GM12878 (cell line): ENCODE results near the gene IFITM5. TPM values are rescaled to one million over a fixed set of nuclear protein-coding genes. Genes with fewer than 3 reads are reported as not detected.

Source experiments
- ATAC-seq: fragments of 200-7000 bp; cut with Tn5 transposase; 3 replicates; pipeline ENCODE4 v1.9.1; 2020; ENCODE audit warnings: mild to moderate bottlenecking, moderate library complexity
- BruUV-seq: library from RNA; stranded (reverse); fragments of 400-500 nt; replicated peaks from 2 replicates; lab custom pipeline; 2021; lab: Mats Ljungman, UMichigan
- CTCF ChIA-PET: fragments of 300-600 bp; sonication (Branson Sonifier 250); formaldehyde crosslinking; extraction: SDS; loops from one replicate; lab custom pipeline; 2021; ENCODE audit warnings: inconsistent platforms; lab: Yijun Ruan, JAX
- POLR2A ChIA-PET: fragments of 350-600 bp; formaldehyde crosslinking; extraction: SDS; loops from one replicate; lab custom pipeline; 2021; ENCODE audit warnings: inconsistent platforms; lab: Charles Lee
- RAD21 ChIA-PET: fragments of 300-600 bp; sonication (Branson Sonifier 250); formaldehyde crosslinking; loops from one replicate; lab custom pipeline; 2023; ENCODE audit warnings: antibody characterized with exemption; ENCODE audit not compliant: unreplicated experiment; lab: Charles Lee
- SMC1A ChIA-PET: fragments of 300-600 bp; sonication (Branson Sonifier 250); formaldehyde crosslinking; loops from one replicate; lab custom pipeline; 2023; ENCODE audit not compliant: unreplicated experiment, uncharacterized antibody; lab: Charles Lee
- DNase-seq: peaks from one replicate; pipeline ENCODE4 v3.0.0-alpha.2; 2011; ENCODE audit warnings: low read depth, low spot score
- FAIRE-seq: peaks from 3 replicates; lab custom pipeline; 2011; peaks lifted over from hg19 to GRCh38; lab: Jason Lieb, UNC
- H2AFZ ChIP-seq: 2 replicates; pipeline ENCODE4 v1.6.0; 2011; ENCODE audit warnings: low read depth, low read length, control low read depth; ENCODE audit not compliant: control insufficient read depth
- H3K27ac ChIP-seq: 2 replicates; pipeline ENCODE4 v1.5.1; 2011; ENCODE audit warnings: control low read depth; ENCODE audit not compliant: control insufficient read depth, insufficient read depth
- H3K27me3 ChIP-seq, 2 experiments: replicated peaks in 1 of 2; 2 replicates each; pipeline versions ENCODE4 v1.6.0 to v1.6.1; 2011; ENCODE audit warnings: low read length in 1 of 2; ENCODE audit not compliant: control insufficient read depth in 2 of 2, insufficient read depth in 2 of 2
- H3K36me3 ChIP-seq, 2 experiments: 2 replicates each; pipeline ENCODE4 v1.5.1; 2011; ENCODE audit warnings: low read length in 1 of 2; ENCODE audit not compliant: control insufficient read depth in 2 of 2, insufficient read depth in 2 of 2
- H3K4me1 ChIP-seq: 2 replicates; pipeline ENCODE4 v1.6.1; 2011; ENCODE audit warnings: mild to moderate bottlenecking, low read length, moderate library complexity, mixed read lengths; ENCODE audit not compliant: control insufficient read depth, insufficient read depth
- H3K4me2 ChIP-seq: 2 replicates; pipeline ENCODE4 v1.6.0; 2011; ENCODE audit warnings: control low read depth; ENCODE audit not compliant: control insufficient read depth, insufficient read depth
- H3K4me3 ChIP-seq: fragments of 200-600 bp; sonication (generic); 2 replicates; pipeline ENCODE4 v1.5.1; 2016
- H3K79me2 ChIP-seq: 2 replicates; pipeline ENCODE4 v1.6.0; 2011; ENCODE audit warnings: low read length; ENCODE audit not compliant: control insufficient read depth, insufficient read depth
- H3K9ac ChIP-seq: 2 replicates; pipeline ENCODE4 v1.8.0; 2011; ENCODE audit warnings: low read length, control low read depth, mixed read lengths; ENCODE audit not compliant: control insufficient read depth, insufficient read depth
- H3K9me3 ChIP-seq: replicated peaks from 3 replicates; pipeline ENCODE4 v1.5.1; 2011; ENCODE audit warnings: mild to moderate bottlenecking, low read length; ENCODE audit not compliant: control insufficient read depth, insufficient read depth
- H4K20me1 ChIP-seq: 2 replicates; pipeline ENCODE4 v1.6.0; 2011; ENCODE audit not compliant: control insufficient read depth, insufficient read depth
- CBFB ChIP-seq: IDR thresholded peaks from 2 replicates; pipeline ENCODE4 v1.6.1; 2016; ENCODE audit warnings: antibody characterized with exemption, low read depth
- CEBPB ChIP-seq, 2 experiments: fragments of 150-350 bp in 1 of 2; IDR thresholded peaks; 2 replicates each; pipeline ENCODE4 v1.6.1; 2012 to 2014; ENCODE audit warnings: low read depth in 2 of 2, low read length in 2 of 2, borderline replicate concordance in 1 of 2, inconsistent platforms in 1 of 2
- CTCF ChIP-seq, 3 experiments: IDR thresholded peaks in 2 of 3; conservative IDR thresholded peaks in 1 of 3; 2 replicates each; pipeline ENCODE4 v1.5.1; 2011; ENCODE audit warnings: low read depth in 3 of 3, low read length in 3 of 3, mild to moderate bottlenecking in 3 of 3, control low read depth in 2 of 3, moderate library complexity in 2 of 3, inconsistent platforms in 1 of 3, mixed read lengths in 1 of 3; ENCODE audit not compliant: control insufficient read depth in 2 of 3, insufficient read depth in 1 of 3; ENCODE audit errors: extremely low read depth in 1 of 3
- FOXK2 ChIP-seq: fragments of 450-650 bp; IDR thresholded peaks from 2 replicates; pipeline ENCODE4 v1.6.1; 2017; ENCODE audit warnings: mild to moderate bottlenecking, moderate library complexity
- IKZF2 ChIP-seq, 2 experiments: fragments of 450-650 bp; IDR thresholded peaks; 2 replicates each; pipeline ENCODE4 v1.6.1; 2017; ENCODE audit warnings: mild to moderate bottlenecking in 2 of 2, moderate library complexity in 2 of 2
- JUNB ChIP-seq: IDR thresholded peaks from 2 replicates; pipeline ENCODE4 v1.6.1; 2016; ENCODE audit warnings: antibody characterized with exemption, mild to moderate bottlenecking
- MEF2A ChIP-seq: IDR thresholded peaks from 2 replicates; pipeline ENCODE4 v1.6.1; 2011; ENCODE audit warnings: low read depth, mild to moderate bottlenecking, low read length, moderate library complexity; ENCODE audit not compliant: insufficient read depth
- MLLT1 ChIP-seq: fragments of 450-650 bp; IDR thresholded peaks from 2 replicates; pipeline ENCODE4 v1.6.1; 2016; ENCODE audit warnings: mild to moderate bottlenecking
- MYC ChIP-seq: IDR thresholded peaks from 2 replicates; pipeline ENCODE4 v1.6.1; 2011; ENCODE audit warnings: mild to moderate bottlenecking, low read length, moderate library complexity, inconsistent platforms; ENCODE audit not compliant: insufficient read depth, insufficient replicate concordance, insufficient read length, severe bottlenecking
- NFIC ChIP-seq: IDR thresholded peaks from 2 replicates; pipeline ENCODE4 v1.6.1; 2012; ENCODE audit warnings: low read depth, mild to moderate bottlenecking, inconsistent platforms, low read length, moderate library complexity
- POU2F2 ChIP-seq: IDR thresholded peaks from 3 replicates; pipeline ENCODE4 v1.6.1; 2011; ENCODE audit warnings: low read depth, mild to moderate bottlenecking, low read length, borderline replicate concordance
- RAD21 ChIP-seq: IDR thresholded peaks from 2 replicates; pipeline ENCODE4 v1.6.1; 2011; ENCODE audit warnings: mild to moderate bottlenecking, low read depth, low read length, moderate library complexity; ENCODE audit not compliant: insufficient read depth
- RUNX3 ChIP-seq: IDR thresholded peaks from 2 replicates; pipeline ENCODE4 v1.6.1; 2012; ENCODE audit warnings: low read length, inconsistent platforms
- SMAD5 ChIP-seq: IDR thresholded peaks from 2 replicates; pipeline ENCODE4 v1.6.1; 2016; ENCODE audit warnings: antibody characterized with exemption, low read depth
- SMARCA5 ChIP-seq: fragments of 450-650 bp; IDR thresholded peaks from 2 replicates; pipeline ENCODE4 v1.6.1; 2017; ENCODE audit warnings: mild to moderate bottlenecking
- SMC3 ChIP-seq: IDR thresholded peaks from 2 replicates; pipeline ENCODE4 v1.6.1; 2011; ENCODE audit warnings: low read length, improper control_type of control experiment, borderline replicate concordance
- SREBF1 ChIP-seq: IDR thresholded peaks from 2 replicates; pipeline ENCODE4 v1.6.1; 2012; ENCODE audit warnings: mild to moderate bottlenecking, low read length
- WRNIP1 ChIP-seq: IDR thresholded peaks from 2 replicates; pipeline ENCODE4 v1.6.1; 2011; ENCODE audit warnings: low read depth, low read length, improper control_type of control experiment, borderline replicate concordance
- YY1 ChIP-seq: IDR thresholded peaks from 2 replicates; pipeline ENCODE4 v1.6.1; 2011; ENCODE audit warnings: low read depth, mild to moderate bottlenecking, low read length
- ZNF207 ChIP-seq: fragments of 450-650 bp; IDR thresholded peaks from 2 replicates; pipeline ENCODE4 v1.6.1; 2014; ENCODE audit warnings: antibody characterized with exemption, mild to moderate bottlenecking, borderline replicate concordance
- ZNF274 ChIP-seq: IDR thresholded peaks from one replicate; pipeline ENCODE4 v1.8.0; 2011; ENCODE audit not compliant: insufficient read length, insufficient read depth
- WGBS: methylation state at CpG from one replicate; pipeline ENCODE4 v1.1.6; 2016; ENCODE audit warnings: low lambda C conversion rate; ENCODE audit not compliant: insufficient replicate concordance, insufficient coverage; ENCODE audit errors: missing lambda C conversion rate; 5-methylcytosine and 5-hydroxymethylcytosine counted together
- in situ Hi-C: fragments of 300-500 bp; cut with MboI; formaldehyde crosslinking; loops from 9 replicates; pipeline ENCODE4 v1.14.3; 2018; ENCODE audit warnings: mixed read lengths
- intact Hi-C: fragments of 100-400 bp; cut with micrococcal nuclease; formaldehyde crosslinking; loops from one replicate; pipeline ENCODE4 v1.14.2; 2022; ENCODE audit not compliant: unreplicated experiment
- polyA plus RNA-seq, 11 experiments: library from polyadenylated mRNA; depleted of rRNA in 4 of 11; unstranded in 6 of 11; stranded (reverse) in 5 of 11; fragments of >200 nt; fragmentation: Nextera tagmentation in 4 of 11; fragmentation: Illumina TruSeq in 1 of 11; extraction: Ambion mirVana in 4 of 11; extraction: Trizol in 1 of 11; gene quantifications; 1 replicate in 1 of 11; 2 replicates in 10 of 11; pipeline versions ENCODE4 v1.2.1 to v1.2.3, GENCODE V29; 2011 to 2016; ENCODE audit warnings: inconsistent platforms in 2 of 11, missing spikeins in 2 of 11, low read depth in 1 of 11
- total RNA-seq, 4 experiments: library from RNA; depleted of rRNA in 3 of 4; stranded (reverse); fragments of >200 nt in 3 of 4; fragmentation: Illumina TruSeq in 1 of 4; extraction: Trizol in 1 of 4; gene quantifications; 2 replicates each; pipeline versions ENCODE4 v1.2.1 to v1.2.3, GENCODE V29; 2013 to 2021

The IFITM5 gene
- total and polyA plus RNA-seq, 10 of the 15 experiments (the other 5 are each of a cell fraction or from before 2014, with no cell fraction given) = not detected

- ChIA-PET RAD21 (interaction anchor here (0.5 to 2.0 kb wide), 18 partner anchors 9 to 198 kb away, joined by 3 to 23 read pairs (median 5); partner anchors contain the start of genes BET1L, PGGHG, PSMD13 and RIC8A), CTCF (interaction anchor here (0.6 to 3.9 kb wide), 34 partner anchors 9 to 206 kb away, joined by 3 to 45 read pairs (median 4); partner anchors contain the start of genes BET1L, IFITM2, PGGHG and RIC8A), POLR2A (interaction anchor here (0.7 to 2.0 kb wide), 9 partner anchors 10 to 104 kb away, joined by 3 to 6 read pairs (median 6); partner anchors contain the start of genes IFITM2, PGGHG and PSMD13), SMC1A (interaction anchor here (0.6 to 5.6 kb wide), 26 partner anchors 9 to 271 kb away, joined by 3 to 38 read pairs (median 4); partner anchors contain the start of genes BET1L, IFITM2 and PSMD13)
- Histone ChIP-seq H3K27ac (no peak overlapping the region), H3K9ac (no peak overlapping the region), H3K79me2 (no peaks in the 10 kb centered on the region), H2AFZ (no peak overlapping the region), H3K4me2 (no peak overlapping the region), H4K20me1 (no peaks in the 10 kb centered on the region), H3K9me3 (no peaks in the 10 kb centered on the region), H3K36me3 (peaks cover 24% of the 10 kb centered on the region in 2 experiments; a peak in 3 of 4 replicates), H3K4me3 (no peak overlapping the region), H3K4me1 (no peaks in the 10 kb centered on the region), H3K27me3 (no peaks in the 10 kb centered on the region)
- ATAC-seq = peak; percentile 94
- FAIRE-seq = peak; percentile 76
- BruUV-seq = no TSS peak
- DNase-seq = no peak
- 85% methylated on average over 10 of the region's 10 CpGs for WGBS
- in situ Hi-C loops (loop anchor here (5.0 kb wide), 1 partner anchor 106 kb away; no protein-coding TSS in a partner anchor), intact Hi-C loops (no loop called here)
- no peak for TF ChIP-seq IKZF2 (IDR thresholded peaks at IDR 0.05)
- TF ChIP-seq SMARCA5 = peak; percentile 57; the same call in 1 of the 2 replicates
- TF ChIP-seq SMAD5 = no peak
- TF ChIP-seq CEBPB (IDR thresholded peaks at IDR 0.05; ENCODE audit: borderline replicate concordance in 1 of 2, low read depth in 2 of 2, low read length in 2 of 2) = no peak
- 0 out of 2 replicates have a peak, but pooled peaks have one; percentile 56 for TF ChIP-seq CBFB
- TF ChIP-seq MYC = no peak
- TF ChIP-seq YY1 = peak; percentile 45; the same call in 1 of the 2 replicates
- TF ChIP-seq MEF2A = no peak
- peak; percentile 63 for TF ChIP-seq RAD21
- TF ChIP-seq RUNX3 = peak; percentile 88
- no peak for TF ChIP-seq ZNF274
- no peak for TF ChIP-seq ZNF207
- no peak for TF ChIP-seq JUNB
- TF ChIP-seq NFIC = no peak
- peak; percentile 80 for TF ChIP-seq MLLT1
- 0 out of 3 replicates have a peak, but pooled peaks have one; percentile 10 for TF ChIP-seq POU2F2
- no peak for TF ChIP-seq WRNIP1
- no peak for TF ChIP-seq FOXK2
- peak; percentile 61 to 77 (median 64) for TF ChIP-seq CTCF (IDR thresholded peaks at IDR 0.05 in 2 of 3, conservative IDR thresholded peaks at IDR 0.05 in 1 of 3; ENCODE audit: control insufficient read depth in 2 of 3, extremely low read depth in 1 of 3, insufficient read depth in 1 of 3, low read depth in 3 of 3, low read length in 3 of 3)
- no peak for TF ChIP-seq SREBF1
- peak; percentile 76 for TF ChIP-seq SMC3
Measured at GRCh38 chr11:250740-251299, 48.5 kb downstream of the IFITM5 start.
